ENCODE data around the gene TCL1B. TPM values are rescaled to one million over a fixed set of nuclear protein-coding genes. Genes with fewer than 3 reads are reported as not detected.

TCL1B gene
- total and polyA plus RNA-seq, 4 donors = 0.19 TPM; not detected in 3

DNA sequence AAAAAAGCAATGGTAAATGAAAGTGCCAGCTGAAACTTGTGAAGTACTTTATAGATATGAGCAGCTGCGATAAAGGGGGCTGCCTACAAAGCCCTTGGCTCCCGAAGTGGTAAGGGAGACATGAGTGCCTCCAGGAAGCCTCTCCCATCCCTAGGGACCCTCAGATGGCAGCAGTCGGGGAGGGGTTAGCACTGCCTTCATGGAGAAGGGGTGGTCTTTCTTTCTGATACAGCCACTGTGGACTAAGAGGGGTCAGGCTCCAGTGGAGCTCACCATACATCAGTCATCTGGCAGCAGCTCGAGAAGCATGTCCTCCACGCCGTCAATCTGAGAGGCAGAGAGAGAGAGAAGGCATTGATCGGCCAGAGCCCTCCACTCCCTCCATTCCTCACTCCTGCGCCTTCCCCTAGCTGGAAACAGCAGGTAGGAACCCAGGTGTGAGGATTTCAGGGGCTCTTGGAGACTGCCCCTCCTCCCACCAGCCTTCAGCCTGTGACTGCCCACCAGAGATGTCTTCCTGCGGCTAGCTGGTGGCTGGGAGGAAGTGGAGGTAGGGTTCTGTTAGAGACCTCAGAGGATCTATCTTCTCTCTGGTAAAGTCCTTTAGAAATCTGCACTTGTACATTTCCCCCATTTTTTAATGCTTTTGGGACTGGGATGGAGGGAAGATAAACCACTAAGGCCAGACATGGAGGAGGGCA is 25.4 kb downstream of the TCL1B start:
- peaks cover 0 to 14% (median 3%) of the 10 kb centered on the region in 4 donors for H3K27me3 ChIP-seq (ENCODE audit: control insufficient read depth in 4 of 4, insufficient read depth in 4 of 4, low read length in 3 of 4)
- peaks cover 0 to 2% (median 0%) of the 10 kb centered on the region in 4 donors for H3K9me3 ChIP-seq (ENCODE audit: control insufficient read depth in 4 of 4, low read length in 3 of 4)
- no peak overlapping the region for H3K9ac ChIP-seq (ENCODE audit: low read depth in 1 of 2, low read length in 2 of 2)
- no peaks in the 10 kb centered on the region for H3K36me3 ChIP-seq (ENCODE audit: control insufficient read depth in 4 of 4, insufficient read depth in 3 of 4, low read depth in 1 of 4, low read length in 3 of 4)
- H3K27ac ChIP-seq (ENCODE audit: low read depth in 1 of 2, low read length in 2 of 2) = no peak overlapping the region
- H3K4me3 ChIP-seq (ENCODE audit: low read depth in 1 of 3, low read length in 3 of 3) = no peak overlapping the region
- no peak for TF ChIP-seq HNF4G (IDR thresholded peaks at IDR 0.05)
- TF ChIP-seq, protein P1, sequence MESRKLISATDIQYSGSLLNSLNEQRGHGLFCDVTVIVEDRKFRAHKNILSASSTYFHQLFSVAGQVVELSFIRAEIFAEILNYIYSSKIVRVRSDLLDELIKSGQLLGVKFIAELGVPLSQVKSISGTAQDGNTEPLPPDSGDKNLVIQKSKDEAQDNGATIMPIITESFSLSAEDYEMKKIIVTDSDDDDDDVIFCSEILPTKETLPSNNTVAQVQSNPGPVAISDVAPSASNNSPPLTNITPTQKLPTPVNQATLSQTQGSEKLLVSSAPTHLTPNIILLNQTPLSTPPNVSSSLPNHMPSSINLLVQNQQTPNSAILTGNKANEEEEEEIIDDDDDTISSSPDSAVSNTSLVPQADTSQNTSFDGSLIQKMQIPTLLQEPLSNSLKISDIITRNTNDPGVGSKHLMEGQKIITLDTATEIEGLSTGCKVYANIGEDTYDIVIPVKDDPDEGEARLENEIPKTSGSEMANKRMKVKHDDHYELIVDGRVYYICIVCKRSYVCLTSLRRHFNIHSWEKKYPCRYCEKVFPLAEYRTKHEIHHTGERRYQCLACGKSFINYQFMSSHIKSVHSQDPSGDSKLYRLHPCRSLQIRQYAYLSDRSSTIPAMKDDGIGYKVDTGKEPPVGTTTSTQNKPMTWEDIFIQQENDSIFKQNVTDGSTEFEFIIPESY (IDR thresholded peaks at IDR 0.05) = no peak
- TF ChIP-seq EGR1 (IDR thresholded peaks at IDR 0.05; ENCODE audit: low read depth in 2 of 2) = no peak
- TF ChIP-seq SP1 (IDR thresholded peaks at IDR 0.05) = no peak
- no peak for TF ChIP-seq FOXA1 (IDR thresholded peaks at IDR 0.05)
- TF ChIP-seq YY1 (IDR thresholded peaks at IDR 0.05) = no peak
- TF ChIP-seq, protein P2, sequence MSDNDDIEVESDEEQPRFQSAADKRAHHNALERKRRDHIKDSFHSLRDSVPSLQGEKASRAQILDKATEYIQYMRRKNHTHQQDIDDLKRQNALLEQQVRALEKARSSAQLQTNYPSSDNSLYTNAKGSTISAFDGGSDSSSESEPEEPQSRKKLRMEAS (IDR thresholded peaks at IDR 0.05) = no peak
- TF ChIP-seq HNF4A (conservative IDR thresholded peaks at IDR 0.05) = no peak
- TF ChIP-seq RAD21 (IDR thresholded peaks at IDR 0.05) = no peak
- TF ChIP-seq TAF1 (conservative IDR thresholded peaks at IDR 0.05) = no peak
- no peak for TF ChIP-seq GABPA (IDR thresholded peaks at IDR 0.05 in 1 of 2, conservative IDR thresholded peaks at IDR 0.05 in 1 of 2)
- TF ChIP-seq, protein P3, sequence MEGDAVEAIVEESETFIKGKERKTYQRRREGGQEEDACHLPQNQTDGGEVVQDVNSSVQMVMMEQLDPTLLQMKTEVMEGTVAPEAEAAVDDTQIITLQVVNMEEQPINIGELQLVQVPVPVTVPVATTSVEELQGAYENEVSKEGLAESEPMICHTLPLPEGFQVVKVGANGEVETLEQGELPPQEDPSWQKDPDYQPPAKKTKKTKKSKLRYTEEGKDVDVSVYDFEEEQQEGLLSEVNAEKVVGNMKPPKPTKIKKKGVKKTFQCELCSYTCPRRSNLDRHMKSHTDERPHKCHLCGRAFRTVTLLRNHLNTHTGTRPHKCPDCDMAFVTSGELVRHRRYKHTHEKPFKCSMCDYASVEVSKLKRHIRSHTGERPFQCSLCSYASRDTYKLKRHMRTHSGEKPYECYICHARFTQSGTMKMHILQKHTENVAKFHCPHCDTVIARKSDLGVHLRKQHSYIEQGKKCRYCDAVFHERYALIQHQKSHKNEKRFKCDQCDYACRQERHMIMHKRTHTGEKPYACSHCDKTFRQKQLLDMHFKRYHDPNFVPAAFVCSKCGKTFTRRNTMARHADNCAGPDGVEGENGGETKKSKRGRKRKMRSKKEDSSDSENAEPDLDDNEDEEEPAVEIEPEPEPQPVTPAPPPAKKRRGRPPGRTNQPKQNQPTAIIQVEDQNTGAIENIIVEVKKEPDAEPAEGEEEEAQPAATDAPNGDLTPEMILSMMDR (IDR thresholded peaks at IDR 0.05; ENCODE audit: low read depth, low read length, missing input control) = no peak
- no peak for TF ChIP-seq NR2F2 (IDR thresholded peaks at IDR 0.05)
- WGBS = 72% methylated on average over 9 of the region's 9 CpGs
- no peak for DNase-seq (ENCODE audit: low spot score)
- H3K4me1 ChIP-seq (ENCODE audit: control insufficient read depth in 4 of 4, insufficient read depth in 4 of 4, low read length in 3 of 4) = no peaks in the 10 kb centered on the region

DNA sequence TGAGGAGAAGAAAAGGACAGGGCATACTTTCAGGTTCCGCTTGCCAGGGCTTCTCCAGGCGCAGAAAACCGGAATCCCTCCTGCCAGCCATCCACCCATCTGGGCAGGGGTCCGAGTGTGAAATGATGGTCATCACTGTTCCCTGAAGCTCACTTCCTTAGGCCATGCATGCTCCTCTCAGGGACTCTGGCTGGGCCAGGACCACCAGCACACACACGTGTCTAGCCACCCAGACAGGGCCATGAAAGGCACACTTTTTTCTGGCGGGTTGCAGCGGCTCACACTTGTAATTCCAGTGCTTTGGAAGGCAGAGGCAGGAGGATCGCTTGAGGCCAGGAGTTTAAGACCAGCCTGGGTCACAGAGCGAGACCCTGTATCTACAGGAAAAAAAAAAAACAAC is 26.2 kb downstream of the TCL1B start:
- Histone ChIP-seq H3K27me3 (ENCODE audit: control insufficient read depth in 4 of 4, insufficient read depth in 4 of 4, low read length in 3 of 4) (peaks cover 0 to 13% (median 2%) of the 10 kb centered on the region in 4 donors), H3K9ac (ENCODE audit: low read depth in 1 of 2, low read length in 2 of 2) (no peak overlapping the region), H3K4me3 (ENCODE audit: low read depth in 1 of 3, low read length in 3 of 3) (no peak overlapping the region), H3K4me1 (ENCODE audit: control insufficient read depth in 4 of 4, insufficient read depth in 4 of 4, low read length in 3 of 4) (no peaks in the 10 kb centered on the region), H3K9me3 (ENCODE audit: control insufficient read depth in 4 of 4, low read length in 3 of 4) (peaks cover 0 to 2% (median 0%) of the 10 kb centered on the region in 4 donors), H3K36me3 (ENCODE audit: control insufficient read depth in 4 of 4, insufficient read depth in 3 of 4, low read depth in 1 of 4, low read length in 3 of 4) (no peaks in the 10 kb centered on the region), H3K27ac (ENCODE audit: low read depth in 1 of 2, low read length in 2 of 2) (no peak overlapping the region)
- WGBS = 85% methylated on average over 9 of the region's 9 CpGs
- no peak for DNase-seq (ENCODE audit: low spot score)
- no peak for TF ChIP-seq YY1 (IDR thresholded peaks at IDR 0.05)
- TF ChIP-seq, protein P4, sequence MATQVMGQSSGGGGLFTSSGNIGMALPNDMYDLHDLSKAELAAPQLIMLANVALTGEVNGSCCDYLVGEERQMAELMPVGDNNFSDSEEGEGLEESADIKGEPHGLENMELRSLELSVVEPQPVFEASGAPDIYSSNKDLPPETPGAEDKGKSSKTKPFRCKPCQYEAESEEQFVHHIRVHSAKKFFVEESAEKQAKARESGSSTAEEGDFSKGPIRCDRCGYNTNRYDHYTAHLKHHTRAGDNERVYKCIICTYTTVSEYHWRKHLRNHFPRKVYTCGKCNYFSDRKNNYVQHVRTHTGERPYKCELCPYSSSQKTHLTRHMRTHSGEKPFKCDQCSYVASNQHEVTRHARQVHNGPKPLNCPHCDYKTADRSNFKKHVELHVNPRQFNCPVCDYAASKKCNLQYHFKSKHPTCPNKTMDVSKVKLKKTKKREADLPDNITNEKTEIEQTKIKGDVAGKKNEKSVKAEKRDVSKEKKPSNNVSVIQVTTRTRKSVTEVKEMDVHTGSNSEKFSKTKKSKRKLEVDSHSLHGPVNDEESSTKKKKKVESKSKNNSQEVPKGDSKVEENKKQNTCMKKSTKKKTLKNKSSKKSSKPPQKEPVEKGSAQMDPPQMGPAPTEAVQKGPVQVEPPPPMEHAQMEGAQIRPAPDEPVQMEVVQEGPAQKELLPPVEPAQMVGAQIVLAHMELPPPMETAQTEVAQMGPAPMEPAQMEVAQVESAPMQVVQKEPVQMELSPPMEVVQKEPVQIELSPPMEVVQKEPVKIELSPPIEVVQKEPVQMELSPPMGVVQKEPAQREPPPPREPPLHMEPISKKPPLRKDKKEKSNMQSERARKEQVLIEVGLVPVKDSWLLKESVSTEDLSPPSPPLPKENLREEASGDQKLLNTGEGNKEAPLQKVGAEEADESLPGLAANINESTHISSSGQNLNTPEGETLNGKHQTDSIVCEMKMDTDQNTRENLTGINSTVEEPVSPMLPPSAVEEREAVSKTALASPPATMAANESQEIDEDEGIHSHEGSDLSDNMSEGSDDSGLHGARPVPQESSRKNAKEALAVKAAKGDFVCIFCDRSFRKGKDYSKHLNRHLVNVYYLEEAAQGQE (IDR thresholded peaks at IDR 0.05) = no peak
- no peak for TF ChIP-seq FOXA2 (IDR thresholded peaks at IDR 0.05)
- TF ChIP-seq RAD21 (IDR thresholded peaks at IDR 0.05) = no peak

Measured in liver (tissue), 9 donors.